B cell (primary cell): Measurements from ENCODE around the gene LPIN2. TPM values are rescaled to one million over a fixed set of nuclear protein-coding genes. Genes with fewer than 3 reads are reported as not detected.

ENCODE experiments used
- ATAC-seq: fragments of 200-7000 bp; cut with Tn5 transposase; one replicate; pipeline ENCODE4 v1.10.0; 2021; ENCODE audit warnings: low read depth, mild to moderate bottlenecking, moderate number of reproducible peaks, moderate library complexity
- CTCF ChIA-PET: fragments of 350-600 bp; sonication (Branson Sonifier 250); formaldehyde crosslinking; loops from one replicate; lab custom pipeline; 2021; ENCODE audit warnings: antibody characterized with exemption, inconsistent platforms; lab: Charles Lee
- POLR2A ChIA-PET: fragments of 350-600 bp; sonication (Branson Sonifier 250); formaldehyde crosslinking; loops from one replicate; lab custom pipeline; 2021; ENCODE audit warnings: antibody characterized with exemption; lab: Charles Lee
- DNase-seq: peaks from one replicate; pipeline ENCODE4 v3.0.0; 2013
- H2AFZ ChIP-seq: 2 replicates; pipeline ENCODE4 v1.6.1; 2012; ENCODE audit warnings: mild to moderate bottlenecking, low read depth, low read length; ENCODE audit not compliant: insufficient read depth, poor library complexity, severe bottlenecking
- H3K27ac ChIP-seq, 2 donors: 1 replicate in 1 of 2; 2 replicates in 1 of 2; pipeline ENCODE4 v1.5.1; 2012 to 2013; ENCODE audit warnings: low read length in 2 of 2, mild to moderate bottlenecking in 2 of 2, moderate library complexity in 1 of 2
- H3K27me3 ChIP-seq, 4 experiments: fragments of 200-600 bp in 1 of 4; sonication (generic) in 1 of 4; replicated peaks in 1 of 4; 1 replicate in 2 of 4; 2 replicates in 2 of 4; pipeline versions ENCODE4 v1.6.1 to v1.7.0; 2013 to 2016; ENCODE audit warnings: low read length in 3 of 4, mild to moderate bottlenecking in 2 of 4, mixed read lengths in 1 of 4, moderate library complexity in 1 of 4; ENCODE audit not compliant: insufficient read depth in 4 of 4, control insufficient read depth in 3 of 4; ENCODE audit errors: control extremely low read depth in 1 of 4
- H3K36me3 ChIP-seq, 2 experiments: replicated peaks in 1 of 2; 1 replicate in 1 of 2; 2 replicates in 1 of 2; pipeline versions ENCODE4 v1.6.1 to v1.7.1; 2013; ENCODE audit warnings: low read length in 1 of 2; ENCODE audit not compliant: insufficient read depth in 2 of 2, control insufficient read depth in 1 of 2; ENCODE audit errors: control extremely low read depth in 1 of 2, extremely low read depth in 1 of 2
- H3K4me1 ChIP-seq, 2 donors: fragments of 200-600 bp in 1 of 2; sonication (generic) in 1 of 2; 1 replicate in 1 of 2; 2 replicates in 1 of 2; pipeline versions ENCODE4 v1.5.1 to v1.6.1; 2013 to 2017; ENCODE audit warnings: low read length in 2 of 2; ENCODE audit not compliant: control insufficient read depth in 2 of 2, insufficient read depth in 2 of 2
- H3K4me2 ChIP-seq: replicated peaks from 2 replicates; pipeline ENCODE3; 2012; ENCODE audit warnings: mild to moderate bottlenecking, low read depth, low read length; ENCODE audit not compliant: poor library complexity, severe bottlenecking
- H3K4me3 ChIP-seq, 5 experiments: fragments of 200-600 bp in 1 of 5; sonication (generic) in 1 of 5; 1 replicate in 3 of 5; 2 replicates in 2 of 5; pipeline versions ENCODE4 v1.5.1 to v1.7.0; 2011 to 2016; ENCODE audit warnings: low read length in 4 of 5, mild to moderate bottlenecking in 4 of 5, low read depth in 2 of 5, control low read depth in 1 of 5, moderate library complexity in 1 of 5; ENCODE audit not compliant: insufficient read depth in 1 of 5; ENCODE audit errors: control extremely low read depth in 1 of 5, extremely low read depth in 1 of 5
- H3K79me2 ChIP-seq: fragments of 200-600 bp; sonication (generic); one replicate; pipeline ENCODE4 v1.6.0; 2016; ENCODE audit warnings: low read length; ENCODE audit not compliant: control insufficient read depth, insufficient read depth
- H3K9ac ChIP-seq: fragments of 200-600 bp; sonication (generic); 2 replicates; pipeline ENCODE4 v1.6.1; 2017; ENCODE audit warnings: mild to moderate bottlenecking, low read length, moderate library complexity
- H3K9me3 ChIP-seq, 3 donors: one replicate each; pipeline versions ENCODE4 v1.6.1 to v1.7.1; 2013; ENCODE audit warnings: low read length in 2 of 3; ENCODE audit not compliant: control insufficient read depth in 2 of 3, insufficient read depth in 1 of 3; ENCODE audit errors: control extremely low read depth in 1 of 3
- H4K20me1 ChIP-seq: 2 replicates; pipeline ENCODE4 v1.6.0; 2012; ENCODE audit warnings: mild to moderate bottlenecking, low read length; ENCODE audit not compliant: insufficient read depth, control insufficient read depth, poor library complexity, severe bottlenecking
- H3K27ac Mint-ChIP-seq: one replicate; pipeline ENCODE4 v1.8.0; 2021; ENCODE audit warnings: mixed read lengths
- H3K27me3 Mint-ChIP-seq: one replicate; pipeline ENCODE4 v1.8.0; 2021; ENCODE audit warnings: mixed read lengths
- H3K4me1 Mint-ChIP-seq: one replicate; pipeline ENCODE4 v1.8.0; 2021; ENCODE audit warnings: mixed read lengths
- H3K4me3 Mint-ChIP-seq: one replicate; pipeline ENCODE4 v1.8.0; 2021; ENCODE audit warnings: mixed read lengths
- H3K9me3 Mint-ChIP-seq: one replicate; pipeline ENCODE4 v1.8.0; 2022; ENCODE audit warnings: mixed read lengths; ENCODE audit not compliant: insufficient read depth
- EZH2 ChIP-seq: IDR thresholded peaks from 2 replicates; pipeline ENCODE4 v1.6.1; 2012; ENCODE audit warnings: borderline replicate concordance, low read depth, mild to moderate bottlenecking, moderate library complexity, low read length; ENCODE audit not compliant: insufficient read depth, poor library complexity, severe bottlenecking
- WGBS: methylation state at CpG from one replicate; pipeline ENCODE4 v1.1.5; 2013; ENCODE audit warnings: missing lambda C conversion rate; ENCODE audit not compliant: insufficient coverage; 5-methylcytosine and 5-hydroxymethylcytosine counted together
- intact Hi-C: fragments of 100-400 bp; cut with micrococcal nuclease; formaldehyde crosslinking; loops from one replicate; pipeline ENCODE4 v1.10.0; 2022
- polyA plus RNA-seq: library from polyadenylated mRNA; depleted of rRNA; stranded (reverse); fragments of >200 nt; gene quantifications from 2 replicates; pipeline ENCODE4 v1.2.3, GENCODE V29; 2012
- total RNA-seq, 2 donors: library from RNA; stranded (reverse); fragments of 120-200 nt in 1 of 2; gene quantifications; 1 replicate in 1 of 2; 2 replicates in 1 of 2; pipeline versions ENCODE4 v1.2.3 to v1.2.4, GENCODE V29; 2013 to 2022
- TF ChIP-seq, protein P1 (sequence below): fragments of 200-600 bp; IDR thresholded peaks from one replicate; pipeline ENCODE4 v1.8.0; 2022; ENCODE audit warnings: antibody characterized with exemption, mild to moderate bottlenecking

Gene LPIN2
- total and polyA plus RNA-seq, 2 donors (not counting 1 experiment from before 2014, with no cell fraction given), result 8.0 to 31.0 TPM

GRCh38 chr18:2982022-2982421 lies 30.9 kb downstream of the LPIN2 start:
- Histone ChIP-seq H3K4me2 (peak overlapping the region; percentile 66), H2AFZ (peak overlapping the region; percentile 59), H3K9me3 (no peaks in the 10 kb centered on the region), H4K20me1 (no peaks in the 10 kb centered on the region), H3K27me3 (no peaks in the 10 kb centered on the region), H3K9ac (peak overlapping the region; percentile 44), H3K4me1 (peaks cover 61 to 73% of the 10 kb centered on the region in 2 donors), H3K36me3 (no peaks in the 10 kb centered on the region), H3K79me2 (peaks cover 81% of the 10 kb centered on the region), H3K4me3 (peak overlapping the region in 2 of 5 experiments; percentile 26 to 34), H3K27ac (peak overlapping the region in 1 of 2 donors; percentile 91)
- DNase-seq (no peak), ATAC-seq (no peak)
- TF ChIP-seq, protein P1, sequence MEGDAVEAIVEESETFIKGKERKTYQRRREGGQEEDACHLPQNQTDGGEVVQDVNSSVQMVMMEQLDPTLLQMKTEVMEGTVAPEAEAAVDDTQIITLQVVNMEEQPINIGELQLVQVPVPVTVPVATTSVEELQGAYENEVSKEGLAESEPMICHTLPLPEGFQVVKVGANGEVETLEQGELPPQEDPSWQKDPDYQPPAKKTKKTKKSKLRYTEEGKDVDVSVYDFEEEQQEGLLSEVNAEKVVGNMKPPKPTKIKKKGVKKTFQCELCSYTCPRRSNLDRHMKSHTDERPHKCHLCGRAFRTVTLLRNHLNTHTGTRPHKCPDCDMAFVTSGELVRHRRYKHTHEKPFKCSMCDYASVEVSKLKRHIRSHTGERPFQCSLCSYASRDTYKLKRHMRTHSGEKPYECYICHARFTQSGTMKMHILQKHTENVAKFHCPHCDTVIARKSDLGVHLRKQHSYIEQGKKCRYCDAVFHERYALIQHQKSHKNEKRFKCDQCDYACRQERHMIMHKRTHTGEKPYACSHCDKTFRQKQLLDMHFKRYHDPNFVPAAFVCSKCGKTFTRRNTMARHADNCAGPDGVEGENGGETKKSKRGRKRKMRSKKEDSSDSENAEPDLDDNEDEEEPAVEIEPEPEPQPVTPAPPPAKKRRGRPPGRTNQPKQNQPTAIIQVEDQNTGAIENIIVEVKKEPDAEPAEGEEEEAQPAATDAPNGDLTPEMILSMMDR, result no peak
- TF ChIP-seq EZH2, result no peak
- peaks cover 76% of the 10 kb centered on the region for H3K4me1 Mint-ChIP-seq
- no peaks in the 10 kb centered on the region for H3K9me3 Mint-ChIP-seq
- peak overlapping the region; percentile 82 for H3K27ac Mint-ChIP-seq
- no CpG with 5 or more reads among the region's 1 CpG for whole genome bisulfite sequencing
- POLR2A ChIA-PET, result interaction anchor here (0.5 to 0.6 kb wide), 2 partner anchors 322 to 420 kb away, joined by 3 read pairs; no protein-coding TSS in a partner anchor
- CTCF ChIA-PET, result interaction anchor here (0.9 to 8.5 kb wide), 8 partner anchors 8 to 264 kb away, joined by 3 to 255 read pairs (median 4); no protein-coding TSS in a partner anchor
- no peaks in the 10 kb centered on the region for H3K27me3 Mint-ChIP-seq
- intact Hi-C loops, result loop anchor here (5.0 kb wide), 1 partner anchor 135 kb away; the partner anchor contains the start of gene EMILIN2
- H3K4me3 Mint-ChIP-seq, result peak overlapping the region; percentile 67

GRCh38 chr18:2981212-2981728 lies 31.7 kb downstream of the LPIN2 start:
- Mint-ChIP-seq H3K27me3 (no peaks in the 10 kb centered on the region), H3K9me3 (no peaks in the 10 kb centered on the region), H3K4me3 (peak overlapping the region; percentile 54), H3K27ac (peak overlapping the region; percentile 94), H3K4me1 (peaks cover 80% of the 10 kb centered on the region)
- H3K36me3 ChIP-seq, result no peaks in the 10 kb centered on the region
- DNase-seq (peak; percentile 52), ATAC-seq (no peak)
- no peaks in the 10 kb centered on the region for H3K27me3 ChIP-seq
- H3K9ac ChIP-seq, result peak overlapping the region; percentile 44
- TF ChIP-seq EZH2, result no peak
- TF ChIP-seq, protein P1, result no peak
- H2AFZ ChIP-seq, result peak overlapping the region; percentile 65
- H4K20me1 ChIP-seq, result no peaks in the 10 kb centered on the region
- intact Hi-C loops, result loop anchor here (1.0 to 5.0 kb wide), 2 partner anchors 21 to 134 kb away; partner anchors contain the start of gene EMILIN2
- peaks cover 64 to 77% of the 10 kb centered on the region in 2 donors for H3K4me1 ChIP-seq
- peaks cover 83% of the 10 kb centered on the region for H3K79me2 ChIP-seq
- peak overlapping the region; percentile 78 to 91 for H3K27ac ChIP-seq
- CTCF ChIA-PET, result interaction anchor here (0.8 to 8.5 kb wide), 7 partner anchors 8 to 148 kb away, joined by 3 to 255 read pairs (median 7); no protein-coding TSS in a partner anchor
- POLR2A ChIA-PET, result interaction anchor here (2.8 kb wide), 1 partner anchor 13 kb away, joined by 10 read pairs; no protein-coding TSS in a partner anchor
- peak overlapping the region in 3 of 5 experiments; percentile 26 to 34 (median 30) for H3K4me3 ChIP-seq
- 40% methylated on average over 1 of the region's 6 CpGs for WGBS
- H3K4me2 ChIP-seq, result peak overlapping the region; percentile 66
- H3K9me3 ChIP-seq, result no peaks in the 10 kb centered on the region
